GM12878 (cell line): ENCODE results near the gene RETREG3.

Experiments
- POLR2A ChIP-seq: IDR thresholded peaks from 2 replicates; pipeline ENCODE4 v1.6.1; 2011; ENCODE audit warnings: low read depth, mild to moderate bottlenecking, low read length
- SIN3A ChIP-seq: IDR thresholded peaks from 2 replicates; pipeline ENCODE4 v1.6.1; 2012; ENCODE audit warnings: low read depth, low read length, improper control_type of control experiment
- SRF ChIP-seq, 2 experiments: IDR thresholded peaks; 2 replicates each; pipeline ENCODE4 v1.6.1; 2011; ENCODE audit warnings: low read depth in 2 of 2, low read length in 2 of 2, mild to moderate bottlenecking in 1 of 2, moderate library complexity in 1 of 2
- TF ChIP-seq, protein P1 (sequence below), 3 experiments: IDR thresholded peaks in 2 of 3; conservative IDR thresholded peaks in 1 of 3; 2 replicates each; pipeline ENCODE4 v1.5.1; 2011; ENCODE audit warnings: low read depth in 3 of 3, low read length in 3 of 3, mild to moderate bottlenecking in 3 of 3, control low read depth in 2 of 3, moderate library complexity in 2 of 3, inconsistent platforms in 1 of 3, mixed read lengths in 1 of 3; ENCODE audit not compliant: control insufficient read depth in 2 of 3, insufficient read depth in 1 of 3; ENCODE audit errors: extremely low read depth in 1 of 3

DNA sequence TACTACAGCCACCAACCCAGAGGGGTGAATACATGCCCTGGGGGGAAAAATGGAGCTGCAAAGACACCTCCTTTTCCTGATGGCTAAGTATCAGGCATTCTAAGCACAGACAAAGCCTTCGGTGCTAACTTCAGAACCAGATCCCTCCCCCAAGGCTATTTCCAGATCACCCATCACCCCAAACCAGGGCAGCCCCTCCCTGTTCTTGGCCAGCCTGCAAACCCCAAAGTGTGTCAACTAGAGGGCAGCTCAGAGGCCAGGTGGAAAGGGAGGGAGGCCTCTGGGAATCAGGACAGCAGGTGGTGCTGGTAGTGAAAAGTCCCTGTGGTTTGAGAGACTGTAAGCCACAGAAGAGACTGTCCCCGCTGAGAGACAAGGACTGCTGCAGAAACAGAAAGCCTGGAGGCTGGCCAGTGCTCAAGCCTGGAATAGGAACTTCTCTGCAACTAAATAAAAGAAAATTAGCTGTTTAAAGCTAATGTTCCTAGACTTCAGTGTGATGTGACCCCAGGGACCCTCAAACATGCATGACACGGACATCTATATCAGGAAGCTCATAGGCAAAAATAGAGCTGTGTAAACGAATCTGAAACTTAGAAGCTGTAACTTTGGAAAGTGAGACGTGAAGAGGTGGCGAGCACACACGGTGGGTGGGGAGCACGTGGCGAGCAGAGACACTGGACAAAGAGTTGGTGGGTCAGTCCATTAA is 9.4 kb upstream of the RETREG3 start:
- no peak; the same call in 1 of the 2 replicates for TF ChIP-seq POLR2A
- TF ChIP-seq, protein P1, sequence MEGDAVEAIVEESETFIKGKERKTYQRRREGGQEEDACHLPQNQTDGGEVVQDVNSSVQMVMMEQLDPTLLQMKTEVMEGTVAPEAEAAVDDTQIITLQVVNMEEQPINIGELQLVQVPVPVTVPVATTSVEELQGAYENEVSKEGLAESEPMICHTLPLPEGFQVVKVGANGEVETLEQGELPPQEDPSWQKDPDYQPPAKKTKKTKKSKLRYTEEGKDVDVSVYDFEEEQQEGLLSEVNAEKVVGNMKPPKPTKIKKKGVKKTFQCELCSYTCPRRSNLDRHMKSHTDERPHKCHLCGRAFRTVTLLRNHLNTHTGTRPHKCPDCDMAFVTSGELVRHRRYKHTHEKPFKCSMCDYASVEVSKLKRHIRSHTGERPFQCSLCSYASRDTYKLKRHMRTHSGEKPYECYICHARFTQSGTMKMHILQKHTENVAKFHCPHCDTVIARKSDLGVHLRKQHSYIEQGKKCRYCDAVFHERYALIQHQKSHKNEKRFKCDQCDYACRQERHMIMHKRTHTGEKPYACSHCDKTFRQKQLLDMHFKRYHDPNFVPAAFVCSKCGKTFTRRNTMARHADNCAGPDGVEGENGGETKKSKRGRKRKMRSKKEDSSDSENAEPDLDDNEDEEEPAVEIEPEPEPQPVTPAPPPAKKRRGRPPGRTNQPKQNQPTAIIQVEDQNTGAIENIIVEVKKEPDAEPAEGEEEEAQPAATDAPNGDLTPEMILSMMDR (IDR thresholded peaks at IDR 0.05 in 2 of 3, conservative IDR thresholded peaks at IDR 0.05 in 1 of 3; ENCODE audit: control insufficient read depth in 2 of 3, extremely low read depth in 1 of 3, insufficient read depth in 1 of 3, low read depth in 3 of 3, low read length in 3 of 3), result peak in 1 of 3 experiments; percentile 62; a peak in 3 of 6 replicates
- TF ChIP-seq SIN3A, result 0 out of 2 replicates have a peak, but pooled peaks have one; percentile 73
- TF ChIP-seq SRF (IDR thresholded peaks at IDR 0.05; ENCODE audit: low read depth in 2 of 2, low read length in 2 of 2), result no peak
